DMS 273 treated with DMSO at 0.1 percent for 48 hours (cell line): ENCODE data around the gene CLCN4.

Source experiments
- DNase-seq: peaks from one replicate; lab custom pipeline; 2025; lab: John Stamatoyannopoulos, UW

The CLCN4 gene

DNA sequence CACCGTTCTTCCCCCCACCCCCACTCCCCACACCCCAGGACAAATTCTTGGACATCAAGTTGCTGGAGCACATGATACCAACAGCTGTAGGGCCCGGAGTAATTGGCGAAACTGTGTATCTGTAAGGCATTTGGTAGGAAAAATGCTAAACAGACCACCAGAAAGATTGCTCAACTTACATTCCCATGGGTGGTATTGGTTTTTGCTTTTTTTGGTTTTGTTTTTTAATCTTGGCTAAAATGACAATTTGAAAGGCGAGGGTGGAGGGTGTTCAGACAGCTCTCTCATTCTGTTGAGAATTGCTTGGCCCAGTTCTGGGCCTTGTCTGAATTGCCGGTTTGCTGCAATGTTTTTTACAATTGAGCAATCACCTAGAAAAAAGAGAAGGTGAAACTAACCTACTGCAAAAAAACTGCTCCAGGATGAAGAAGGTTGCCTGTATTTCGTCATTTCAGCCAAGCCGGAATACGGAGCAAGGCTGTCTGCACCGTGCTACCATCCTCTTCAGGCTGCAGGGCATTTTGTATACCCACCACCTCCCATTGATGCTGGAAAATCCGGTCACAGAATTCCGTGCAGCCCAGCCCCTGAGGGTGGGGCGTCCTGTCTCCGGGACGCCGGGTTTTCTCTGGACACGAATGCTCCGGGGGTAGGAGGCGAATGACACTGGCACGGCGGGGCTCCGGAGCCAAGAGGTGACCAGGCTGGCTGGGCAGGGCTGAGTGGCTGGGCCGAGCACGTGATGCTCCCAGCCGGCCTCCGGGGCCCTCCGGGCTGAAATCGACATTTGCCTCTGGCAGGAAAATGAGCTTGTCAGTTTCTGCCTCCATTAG lies at the start of gene CLCN4:
Gene CLCN4 (plus strand): TSS at position 777 of the 833 bp plus-strand sequence. CDS start 28,058 bp downstream, outside the sequence.
- no peak for DNase-seq

DNA sequence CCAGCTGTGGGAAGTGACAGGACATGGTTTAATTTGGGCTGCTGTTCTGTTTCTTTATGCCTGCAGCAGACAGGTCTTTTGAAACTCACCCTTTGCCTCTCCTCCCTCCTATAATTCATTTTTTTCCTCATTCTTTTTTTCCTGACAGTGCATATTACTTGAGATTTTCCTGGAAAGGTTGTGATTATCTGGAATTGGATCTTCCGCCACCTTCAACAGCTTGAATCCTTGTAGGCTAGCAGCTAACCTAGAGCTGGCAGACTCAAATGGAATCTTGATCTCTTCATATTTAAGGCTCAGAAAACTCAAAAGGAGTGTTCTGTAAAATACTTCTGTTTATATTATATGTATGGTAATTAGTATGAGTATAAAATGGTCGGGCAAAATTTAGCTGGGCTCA lies 49.3 kb upstream of the CLCN4 start:
- no peak for DNase-seq

DNA sequence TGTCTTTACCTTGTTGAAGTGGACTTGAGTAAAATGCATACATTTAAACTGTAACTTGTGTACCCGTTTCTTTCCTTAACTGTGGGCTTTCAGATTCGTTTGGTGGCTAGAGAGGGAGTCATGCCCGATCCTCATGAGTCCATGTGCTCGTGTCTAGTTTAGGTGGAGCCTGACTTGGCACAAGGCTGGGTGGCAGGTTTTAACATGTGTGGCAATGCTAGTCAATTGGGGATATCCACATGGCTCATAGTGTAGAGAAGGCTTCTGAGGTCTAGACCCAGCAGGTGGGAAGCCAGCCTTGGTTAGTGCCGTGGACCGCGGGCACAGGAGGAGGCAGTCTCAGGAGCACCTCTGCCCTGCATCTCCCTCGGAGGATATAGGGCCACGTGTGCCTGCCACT lies 48.5 kb upstream of the CLCN4 start:
- DNase-seq = no peak

DNA sequence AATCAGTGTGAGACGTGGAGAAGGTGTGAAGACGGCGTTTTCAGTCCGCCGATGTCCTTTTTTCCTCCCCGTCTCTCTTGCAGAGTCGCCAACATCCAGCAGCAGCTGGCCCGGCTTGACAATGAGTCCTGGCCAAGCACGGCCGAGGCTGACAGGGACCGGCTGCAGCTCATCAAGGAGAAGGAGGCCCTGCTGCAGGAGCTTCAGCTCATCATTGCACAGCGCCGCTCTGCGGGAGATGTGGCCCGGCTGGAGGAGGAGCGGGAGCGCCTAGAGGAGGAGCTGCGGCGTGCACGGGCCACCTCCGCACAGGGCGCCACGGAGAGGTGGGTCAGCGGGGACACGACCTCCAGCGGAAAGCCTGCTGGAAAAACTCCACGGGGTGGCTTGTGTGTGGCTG lies 47.1 kb upstream of the CLCN4 start:
- no peak for DNase-seq

DNA sequence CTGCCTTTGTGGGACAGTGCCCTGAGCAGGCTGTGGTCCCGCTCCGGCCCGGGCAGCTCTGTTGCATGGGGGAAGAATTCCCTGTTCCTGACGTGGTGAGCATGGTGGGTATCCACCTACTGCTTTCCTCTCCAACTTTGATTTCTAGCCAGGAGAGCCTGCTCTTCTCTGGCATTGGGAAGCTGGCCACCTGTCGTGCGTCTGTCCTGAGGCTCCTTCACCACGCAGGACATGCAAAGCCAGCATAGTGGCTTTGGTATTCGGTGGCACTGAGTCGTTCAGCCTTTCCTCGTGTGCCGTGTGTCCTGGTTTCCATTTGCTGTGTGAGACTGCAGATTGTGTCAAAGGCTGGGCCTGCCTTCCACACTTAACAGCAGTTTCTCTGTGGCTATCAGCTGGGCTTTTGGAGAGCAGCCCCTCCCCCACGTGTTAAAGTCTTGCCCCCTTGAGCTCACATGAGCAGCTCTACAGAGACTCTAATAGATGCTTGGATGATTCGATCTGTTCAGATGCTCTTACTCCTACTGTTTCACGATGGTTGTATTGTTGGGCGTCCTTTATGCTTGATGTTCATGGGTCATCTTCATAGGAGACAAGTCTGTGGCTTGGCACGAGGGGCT lies 46.3 kb upstream of the CLCN4 start:
- DNase-seq = no peak

DNA sequence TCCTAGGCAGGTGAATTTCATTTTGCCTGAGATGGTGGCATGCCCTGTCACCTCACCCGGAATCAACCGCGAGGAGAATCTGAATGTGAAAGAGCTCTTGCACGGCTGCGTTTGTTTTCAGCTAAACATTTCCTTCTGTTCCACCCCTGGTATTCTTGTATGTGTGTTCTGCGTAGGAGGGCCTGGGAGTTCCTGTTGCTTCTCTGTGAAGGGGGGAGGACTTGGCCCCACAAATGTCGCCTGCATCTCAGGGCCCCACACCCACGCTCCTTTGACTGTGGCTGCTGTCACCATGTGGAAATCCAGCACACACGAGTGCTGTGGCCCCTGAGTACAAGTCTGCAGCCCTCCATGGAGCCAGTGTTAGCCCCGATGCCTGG lies 45.8 kb upstream of the CLCN4 start:
- no peak for DNase-seq

DNA sequence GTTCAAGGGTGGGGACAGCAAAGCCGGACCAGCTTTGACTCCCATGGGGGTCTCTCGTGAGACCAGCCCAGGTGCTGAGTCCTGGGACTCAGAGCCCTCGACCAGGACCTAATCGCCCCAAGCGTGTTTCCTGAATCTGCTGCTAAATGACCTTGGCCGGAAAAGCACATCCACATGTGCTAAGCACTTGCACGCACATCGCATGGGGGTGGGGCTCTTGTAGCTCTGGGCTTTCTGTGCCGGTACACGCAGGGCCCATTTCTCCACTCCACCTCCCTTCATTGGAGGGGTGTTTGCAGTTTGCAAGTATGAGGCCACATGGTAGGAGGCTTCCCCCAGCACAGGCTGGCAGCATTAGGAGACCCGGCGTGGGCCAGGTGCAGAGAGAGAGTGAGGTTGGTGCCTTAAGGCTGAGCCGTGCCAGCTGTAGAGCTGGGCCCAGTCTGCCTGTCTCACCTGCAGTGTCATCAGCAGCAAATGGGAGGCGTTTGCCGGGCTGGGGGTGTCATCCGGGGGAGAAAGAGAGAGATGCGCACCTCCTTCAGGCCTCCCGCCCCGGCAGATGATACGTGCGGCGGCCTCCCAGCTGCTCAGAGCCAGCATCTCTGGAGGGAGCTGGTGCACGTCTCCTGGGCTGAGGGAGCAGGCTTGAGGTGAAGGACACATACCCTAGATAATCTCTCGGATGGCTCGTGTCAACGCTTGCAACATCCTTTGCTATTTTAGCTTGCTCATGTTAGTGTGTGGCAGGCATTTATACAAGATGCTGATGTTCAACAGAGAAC lies 45.2 kb upstream of the CLCN4 start:
- DNase-seq = no peak

DNA sequence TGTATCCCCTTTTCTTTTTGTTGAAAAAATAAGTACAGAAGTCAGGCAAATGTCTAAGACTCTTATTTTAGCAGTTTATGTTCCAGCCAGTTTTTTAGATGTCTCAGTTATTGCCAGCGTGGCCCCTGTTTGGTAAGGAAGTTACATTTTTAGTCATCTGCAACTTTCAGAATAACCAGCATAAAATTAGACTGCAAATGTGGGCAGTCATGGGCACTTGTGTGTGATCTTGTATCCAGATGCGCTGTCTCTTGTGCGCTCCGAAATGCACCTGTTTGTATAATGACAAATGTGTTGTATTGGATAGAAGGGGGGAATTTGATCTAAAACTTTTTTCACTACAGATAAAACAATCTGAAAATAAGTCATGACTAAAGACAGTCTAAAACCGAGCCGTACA lies 44.3 kb upstream of the CLCN4 start:
- DNase-seq = no peak

DNA sequence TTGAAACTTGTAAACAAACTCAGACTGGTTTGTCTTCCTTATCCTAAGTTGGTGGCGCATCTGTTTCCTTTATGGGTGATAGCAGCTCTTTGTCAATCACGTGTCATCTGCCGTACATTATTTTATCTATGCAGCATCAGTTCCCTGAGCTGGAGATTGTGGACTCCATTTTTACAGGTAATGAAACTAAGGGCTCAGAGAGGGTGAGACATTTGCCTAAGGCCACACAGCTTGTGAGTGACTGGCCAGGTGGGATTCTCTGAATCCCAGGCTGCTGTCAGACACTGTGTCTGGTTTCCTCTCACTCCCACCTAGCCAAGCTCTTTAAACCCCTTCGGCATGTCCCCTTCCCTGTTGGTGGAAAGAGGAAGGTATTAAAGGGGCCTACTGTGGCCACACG lies 41.7 kb upstream of the CLCN4 start:
- no peak for DNase-seq

DNA sequence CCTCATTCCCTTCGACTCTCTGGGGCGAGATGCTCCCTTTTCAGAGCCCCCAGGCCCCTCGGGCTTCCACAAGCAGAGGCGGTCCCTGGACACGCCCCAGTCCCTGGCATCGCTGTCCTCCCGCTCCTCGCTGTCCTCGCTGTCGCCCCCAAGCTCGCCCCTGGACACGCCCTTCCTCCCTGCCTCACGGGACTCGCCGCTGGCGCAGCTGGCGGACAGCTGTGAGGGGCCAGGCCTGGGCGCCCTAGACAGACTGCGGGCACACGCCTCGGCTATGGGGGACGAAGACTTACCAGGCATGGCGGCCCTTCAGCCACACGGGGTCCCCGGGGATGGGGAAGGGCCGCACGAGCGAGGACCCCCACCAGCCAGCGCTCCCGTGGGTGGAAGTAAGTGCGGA lies 39.5 kb upstream of the CLCN4 start:
- no peak for DNase-seq

DNA sequence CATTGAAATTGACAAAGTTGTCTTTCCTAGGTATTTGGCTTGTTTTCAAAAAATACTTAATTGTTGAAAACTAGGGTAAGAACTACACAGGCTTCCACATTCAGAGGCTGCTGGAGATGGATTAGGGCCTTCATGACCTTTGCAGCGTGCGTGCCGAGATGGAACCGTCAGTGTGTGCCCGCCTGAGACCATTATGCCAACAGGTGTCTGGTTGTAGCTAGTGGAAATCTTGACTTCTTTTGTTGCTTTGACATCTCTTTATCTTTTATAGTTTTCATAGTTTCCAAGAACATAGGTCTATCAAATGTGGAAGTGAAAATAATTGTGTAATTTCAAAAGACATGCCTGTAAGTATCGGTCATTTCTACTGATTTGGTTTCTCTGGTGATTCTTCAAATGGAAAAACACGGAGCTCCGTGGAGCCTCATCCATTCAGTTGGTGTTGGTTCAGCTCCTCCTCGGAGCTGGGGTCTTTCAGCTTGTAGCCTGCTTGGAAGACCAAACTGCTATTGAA lies 38.9 kb upstream of the CLCN4 start:
- DNase-seq = no peak

DNA sequence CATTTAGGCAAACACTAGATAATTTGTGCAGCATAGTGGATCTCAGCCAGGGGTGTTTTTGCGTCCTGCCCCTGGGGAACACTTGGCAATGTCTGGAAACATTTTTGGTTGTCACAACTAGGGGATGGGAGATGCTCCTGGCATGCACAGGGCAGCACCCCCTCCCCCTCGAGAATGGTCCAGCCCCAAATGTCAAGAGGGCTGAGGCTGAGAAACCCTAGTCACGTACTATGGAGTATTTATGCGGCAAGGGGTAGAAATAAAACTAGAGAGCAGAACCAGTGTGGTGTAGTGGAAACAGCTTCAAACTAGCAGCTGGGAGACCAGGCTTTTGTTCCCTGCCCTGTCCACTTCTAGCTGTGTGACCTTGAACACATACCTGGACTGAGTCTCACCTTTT lies 38.2 kb upstream of the CLCN4 start:
- DNase-seq = no peak

DNA sequence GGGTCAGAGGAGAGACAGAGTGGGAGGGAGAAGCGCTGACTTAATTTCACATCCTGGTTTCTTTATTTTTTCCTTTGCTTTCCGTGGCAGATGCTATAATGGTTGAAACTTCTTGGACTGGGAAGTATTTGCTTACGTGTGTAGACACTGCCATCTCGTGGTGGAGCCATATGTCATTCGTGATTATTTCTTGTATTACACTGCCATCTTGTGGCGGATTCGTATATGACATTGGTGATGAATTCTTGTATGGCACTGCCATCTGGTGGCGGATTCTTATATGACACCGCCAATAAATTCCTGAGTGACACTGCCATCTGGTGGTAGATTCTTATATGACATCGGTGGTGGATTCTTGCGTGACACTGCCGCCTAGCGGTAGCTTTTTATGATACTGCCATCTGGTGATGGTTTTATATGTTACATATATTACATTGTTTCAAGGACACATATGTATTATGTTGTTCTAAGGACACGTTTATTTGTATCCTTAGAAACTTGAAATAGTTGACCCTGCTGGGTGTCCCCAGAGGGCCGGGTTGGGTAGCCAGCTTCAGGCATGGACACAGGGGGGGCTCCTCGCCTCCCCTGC lies 37.3 kb upstream of the CLCN4 start:
- peak; percentile 68 for DNase-seq

DNA sequence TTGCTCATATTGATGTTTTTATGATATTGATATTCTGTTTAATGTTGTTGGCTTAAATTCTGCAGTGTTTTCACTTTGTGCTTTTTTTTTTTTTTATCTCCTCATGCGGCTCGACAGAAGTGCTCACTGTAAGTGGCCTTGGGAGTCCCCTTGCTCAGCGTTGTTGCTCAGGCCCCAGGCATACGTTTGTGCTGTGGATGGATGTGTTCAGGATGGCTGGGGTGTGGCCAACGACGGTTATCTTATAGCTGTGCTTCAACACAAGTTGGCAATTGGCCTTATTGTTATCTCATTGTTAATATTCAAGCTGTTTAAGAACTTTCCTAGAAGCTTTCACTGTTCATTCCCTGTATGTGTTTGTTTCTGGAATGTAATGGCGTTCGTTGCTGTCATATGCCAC lies 36.4 kb upstream of the CLCN4 start:
- DNase-seq = no peak

DNA sequence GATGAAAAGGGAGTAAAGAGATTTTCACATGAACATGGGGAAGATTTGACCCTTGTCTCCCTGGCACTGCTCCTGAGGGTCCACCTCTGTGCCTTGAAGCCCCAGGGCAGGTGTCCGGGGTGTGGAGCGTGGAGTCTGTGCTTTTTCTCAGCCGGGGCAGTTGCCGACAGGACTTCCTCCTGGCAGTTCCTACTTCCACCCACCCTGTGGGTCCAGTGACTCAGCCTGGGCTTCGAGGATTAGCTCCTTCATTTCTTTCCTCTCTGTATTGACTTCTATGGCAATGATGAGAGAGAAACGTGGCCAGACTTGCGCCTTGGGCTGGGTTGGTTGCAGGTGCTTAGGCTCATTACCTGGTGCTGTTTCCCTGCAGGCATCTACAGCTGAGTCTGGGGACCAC lies 35.9 kb upstream of the CLCN4 start:
- no peak for DNase-seq

DNA sequence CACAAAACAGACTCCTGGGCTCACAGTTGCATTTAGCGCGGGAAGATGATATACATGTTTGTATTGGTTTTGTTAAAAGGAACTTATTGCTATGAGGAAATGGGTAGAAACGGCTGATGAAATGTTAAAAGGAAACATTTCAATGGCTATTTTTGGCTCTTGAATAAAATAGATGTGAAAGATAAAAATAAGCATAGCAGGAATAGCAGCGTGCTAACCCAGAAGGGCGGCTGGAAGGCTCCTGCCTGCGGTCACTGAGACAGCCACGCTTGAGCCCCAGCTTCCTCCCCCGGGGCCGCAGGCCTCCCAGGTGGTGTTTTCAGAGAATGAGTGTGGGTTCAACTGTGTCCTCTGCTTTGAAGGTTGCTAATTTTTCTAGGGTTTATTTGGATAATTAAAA lies 35.0 kb upstream of the CLCN4 start:
- no peak for DNase-seq

DNA sequence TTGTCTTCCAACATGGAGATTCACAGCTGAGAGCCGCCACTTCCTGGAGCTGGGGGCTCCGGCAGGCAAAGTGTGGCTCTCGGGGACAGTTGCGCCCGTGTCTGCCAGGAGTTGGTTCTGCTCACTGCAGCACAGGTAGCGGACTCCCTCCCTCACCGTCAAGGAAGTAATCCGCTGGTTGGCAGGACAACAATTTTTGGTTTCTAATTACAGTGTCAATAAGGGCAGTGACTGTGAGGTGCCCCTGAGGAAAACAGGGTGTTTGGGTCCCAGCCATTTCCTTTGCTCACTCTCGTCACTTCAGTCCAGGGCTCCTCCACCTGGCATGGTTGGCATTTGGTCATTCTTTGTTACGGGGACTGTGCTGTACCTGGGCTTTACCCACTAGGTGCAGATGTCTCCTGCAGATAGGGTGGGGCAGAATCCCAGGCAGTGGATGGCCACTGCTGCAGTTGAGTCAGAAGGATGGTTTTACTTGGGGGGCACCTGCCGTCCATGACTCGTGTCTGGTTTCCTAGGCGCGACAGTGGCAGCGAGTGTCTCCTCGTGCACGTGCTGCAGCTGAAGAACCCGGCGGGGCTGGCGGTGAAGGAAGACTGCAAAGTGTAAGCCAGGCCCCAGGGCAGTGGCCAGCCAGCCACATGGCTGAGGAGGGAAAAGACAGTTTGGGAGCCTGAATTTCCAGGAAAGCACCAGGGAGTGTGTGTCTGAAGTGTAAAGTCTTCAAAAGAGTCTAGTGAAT lies 32.1 kb upstream of the CLCN4 start:
- no peak for DNase-seq

DNA sequence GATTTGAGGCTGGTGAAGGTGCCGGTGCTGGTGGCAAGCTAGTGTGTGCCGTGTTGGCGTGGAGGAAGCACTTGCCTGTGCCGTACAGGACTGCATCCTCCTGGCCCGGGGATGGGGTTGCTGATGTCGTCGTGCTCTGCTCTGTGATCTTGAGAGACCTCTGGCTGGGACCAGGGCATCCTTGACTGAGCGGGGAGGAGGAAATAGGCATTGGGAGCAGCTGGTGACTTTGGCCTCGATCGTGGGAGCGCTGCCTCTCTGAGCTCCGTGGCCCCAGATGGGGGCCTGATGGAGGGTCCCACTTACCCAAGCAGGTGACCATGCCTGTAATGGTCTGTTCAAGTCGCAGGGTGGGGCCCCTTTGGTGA lies 31.5 kb upstream of the CLCN4 start:
- DNase-seq = no peak

DNA sequence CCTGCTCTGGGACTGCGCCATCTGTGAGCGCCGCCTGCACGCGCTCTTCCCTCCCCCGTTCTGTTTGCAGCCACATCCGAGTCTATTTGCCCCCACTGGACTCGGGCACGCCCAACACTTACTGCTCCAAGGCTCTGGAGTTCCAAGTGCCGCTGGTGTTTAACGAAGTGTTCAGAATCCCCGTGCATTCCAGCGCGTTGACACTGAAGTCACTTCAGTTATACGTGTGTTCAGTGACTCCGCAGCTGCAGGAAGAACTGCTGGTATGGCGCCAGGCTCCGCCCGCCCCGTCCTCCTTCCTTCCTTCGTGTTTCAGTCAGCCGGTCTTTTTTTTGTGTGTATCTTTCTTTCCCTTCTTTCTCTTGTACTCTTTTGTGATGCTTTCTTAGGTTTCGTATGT lies 30.7 kb upstream of the CLCN4 start:
- no peak for DNase-seq

DNA sequence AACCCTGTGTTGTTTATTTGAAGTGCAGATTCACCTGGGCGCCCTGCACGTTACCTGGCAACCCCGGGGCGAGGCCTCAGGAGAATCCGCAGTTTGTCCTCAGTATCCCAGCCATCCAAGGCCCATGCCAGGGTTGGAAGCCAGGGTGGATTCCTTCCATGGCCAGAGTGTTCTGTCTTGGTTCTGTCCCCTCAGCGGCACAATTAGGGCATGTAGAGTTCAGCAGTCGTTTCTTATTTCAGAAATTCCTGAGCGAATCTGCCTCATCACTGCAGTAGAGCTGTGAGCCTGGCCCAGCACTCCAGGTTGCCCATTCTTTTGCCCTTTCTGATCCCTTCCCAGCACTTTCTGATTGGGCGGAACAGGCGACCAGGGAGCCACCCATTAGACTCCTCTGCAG lies 29.9 kb upstream of the CLCN4 start:
- no peak for DNase-seq

DNA sequence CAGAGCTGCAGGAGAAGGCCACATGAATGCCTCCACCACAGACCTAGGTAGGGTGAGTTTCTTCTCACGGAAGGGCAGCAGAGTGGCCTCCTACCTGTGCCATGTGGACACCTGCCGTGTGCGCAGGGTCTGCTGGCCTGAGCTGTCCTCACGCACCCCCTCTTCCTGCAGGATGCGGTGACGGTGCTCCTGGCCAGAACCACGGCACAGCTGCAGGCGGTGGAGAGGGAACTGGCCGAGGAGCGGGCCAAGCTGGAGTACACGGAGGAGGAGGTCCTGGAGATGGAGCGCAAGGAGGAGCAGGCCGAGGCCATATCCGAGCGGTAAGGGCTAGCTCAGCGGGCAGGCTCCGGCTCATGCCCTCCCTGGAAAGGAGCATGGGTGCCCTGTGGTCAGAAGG lies 28.4 kb upstream of the CLCN4 start:
- DNase-seq = no peak

DNA sequence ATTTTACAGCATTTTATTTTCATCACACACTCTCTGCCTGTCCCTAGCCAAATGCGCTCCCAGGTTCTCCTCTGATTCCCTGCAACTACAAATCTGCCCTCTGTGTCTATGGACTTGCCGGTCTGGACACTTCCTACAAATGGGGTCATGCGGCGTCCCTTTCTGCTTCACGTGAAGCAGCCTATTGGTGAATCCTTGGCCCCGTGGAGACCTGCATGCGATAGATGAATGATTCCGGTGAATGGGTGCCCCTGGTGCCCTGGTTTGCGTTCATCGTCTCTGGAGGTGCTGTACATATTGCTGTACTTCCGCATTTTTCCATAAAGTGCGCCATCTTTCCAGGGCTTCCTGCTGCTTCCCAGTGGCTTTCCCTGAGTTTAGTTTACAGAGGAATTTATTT lies 27.5 kb upstream of the CLCN4 start:
- no peak for DNase-seq
